NCI-H226 (cell line): Measurements from ENCODE around the gene AASDH.

Experiments used
- DNase-seq: peaks from one replicate; pipeline ENCODE4 v3.0.0-alpha.2; 2015

Gene AASDH, protein sequence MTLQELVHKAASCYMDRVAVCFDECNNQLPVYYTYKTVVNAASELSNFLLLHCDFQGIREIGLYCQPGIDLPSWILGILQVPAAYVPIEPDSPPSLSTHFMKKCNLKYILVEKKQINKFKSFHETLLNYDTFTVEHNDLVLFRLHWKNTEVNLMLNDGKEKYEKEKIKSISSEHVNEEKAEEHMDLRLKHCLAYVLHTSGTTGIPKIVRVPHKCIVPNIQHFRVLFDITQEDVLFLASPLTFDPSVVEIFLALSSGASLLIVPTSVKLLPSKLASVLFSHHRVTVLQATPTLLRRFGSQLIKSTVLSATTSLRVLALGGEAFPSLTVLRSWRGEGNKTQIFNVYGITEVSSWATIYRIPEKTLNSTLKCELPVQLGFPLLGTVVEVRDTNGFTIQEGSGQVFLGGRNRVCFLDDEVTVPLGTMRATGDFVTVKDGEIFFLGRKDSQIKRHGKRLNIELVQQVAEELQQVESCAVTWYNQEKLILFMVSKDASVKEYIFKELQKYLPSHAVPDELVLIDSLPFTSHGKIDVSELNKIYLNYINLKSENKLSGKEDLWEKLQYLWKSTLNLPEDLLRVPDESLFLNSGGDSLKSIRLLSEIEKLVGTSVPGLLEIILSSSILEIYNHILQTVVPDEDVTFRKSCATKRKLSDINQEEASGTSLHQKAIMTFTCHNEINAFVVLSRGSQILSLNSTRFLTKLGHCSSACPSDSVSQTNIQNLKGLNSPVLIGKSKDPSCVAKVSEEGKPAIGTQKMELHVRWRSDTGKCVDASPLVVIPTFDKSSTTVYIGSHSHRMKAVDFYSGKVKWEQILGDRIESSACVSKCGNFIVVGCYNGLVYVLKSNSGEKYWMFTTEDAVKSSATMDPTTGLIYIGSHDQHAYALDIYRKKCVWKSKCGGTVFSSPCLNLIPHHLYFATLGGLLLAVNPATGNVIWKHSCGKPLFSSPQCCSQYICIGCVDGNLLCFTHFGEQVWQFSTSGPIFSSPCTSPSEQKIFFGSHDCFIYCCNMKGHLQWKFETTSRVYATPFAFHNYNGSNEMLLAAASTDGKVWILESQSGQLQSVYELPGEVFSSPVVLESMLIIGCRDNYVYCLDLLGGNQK

DNA sequence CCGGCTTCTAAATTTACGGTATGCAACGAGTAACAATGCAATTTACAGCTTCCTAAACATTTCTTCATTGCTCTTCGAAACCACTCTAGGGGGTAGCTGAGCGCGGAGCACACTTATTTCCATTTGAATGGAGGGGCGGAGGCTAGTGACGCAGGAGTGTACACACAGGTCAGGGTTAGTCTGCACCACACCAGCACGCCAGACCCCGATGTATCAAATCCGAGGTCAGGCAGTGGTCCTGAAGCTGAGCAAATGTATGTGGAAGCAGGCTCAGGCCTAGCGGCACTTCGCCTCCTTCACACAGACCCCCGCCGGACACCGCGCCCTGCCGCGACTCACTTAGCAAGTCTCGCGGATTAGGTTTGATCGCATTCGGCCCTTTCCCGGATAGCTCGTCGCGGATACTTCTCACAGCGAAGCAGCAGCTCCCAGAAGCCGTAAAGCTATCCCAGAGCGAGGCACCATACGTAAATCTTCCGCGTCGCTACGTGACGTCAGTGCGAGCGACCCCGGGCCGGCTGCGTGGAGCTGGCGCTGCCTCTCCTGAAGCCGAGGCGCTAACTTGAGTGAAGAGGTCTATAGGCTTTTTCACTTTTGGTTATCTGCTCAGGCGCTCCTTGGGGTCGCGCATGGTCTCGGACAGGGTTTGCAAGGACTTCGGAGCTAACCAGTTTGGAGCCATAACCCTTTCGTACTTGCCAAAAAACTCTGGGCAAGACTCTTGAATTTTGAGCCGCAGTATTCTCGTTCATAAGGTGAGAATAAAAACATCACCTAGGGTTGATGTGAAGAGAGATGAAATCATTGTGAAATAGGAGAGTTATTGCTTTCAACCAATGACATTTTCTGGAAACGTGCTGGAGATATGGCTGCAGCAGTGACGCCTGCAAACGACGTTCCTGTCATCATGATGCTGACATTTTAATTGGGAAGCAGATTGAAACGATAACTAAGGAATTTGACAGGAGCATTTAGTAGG is at the start of gene AASDH:
Gene AASDH, minus strand, starts transcription at position 469 of the 979 bp plus-strand sequence. CDS start 3,192 bp downstream, outside the sequence.
- DNase-seq = peak; percentile 88

DNA sequence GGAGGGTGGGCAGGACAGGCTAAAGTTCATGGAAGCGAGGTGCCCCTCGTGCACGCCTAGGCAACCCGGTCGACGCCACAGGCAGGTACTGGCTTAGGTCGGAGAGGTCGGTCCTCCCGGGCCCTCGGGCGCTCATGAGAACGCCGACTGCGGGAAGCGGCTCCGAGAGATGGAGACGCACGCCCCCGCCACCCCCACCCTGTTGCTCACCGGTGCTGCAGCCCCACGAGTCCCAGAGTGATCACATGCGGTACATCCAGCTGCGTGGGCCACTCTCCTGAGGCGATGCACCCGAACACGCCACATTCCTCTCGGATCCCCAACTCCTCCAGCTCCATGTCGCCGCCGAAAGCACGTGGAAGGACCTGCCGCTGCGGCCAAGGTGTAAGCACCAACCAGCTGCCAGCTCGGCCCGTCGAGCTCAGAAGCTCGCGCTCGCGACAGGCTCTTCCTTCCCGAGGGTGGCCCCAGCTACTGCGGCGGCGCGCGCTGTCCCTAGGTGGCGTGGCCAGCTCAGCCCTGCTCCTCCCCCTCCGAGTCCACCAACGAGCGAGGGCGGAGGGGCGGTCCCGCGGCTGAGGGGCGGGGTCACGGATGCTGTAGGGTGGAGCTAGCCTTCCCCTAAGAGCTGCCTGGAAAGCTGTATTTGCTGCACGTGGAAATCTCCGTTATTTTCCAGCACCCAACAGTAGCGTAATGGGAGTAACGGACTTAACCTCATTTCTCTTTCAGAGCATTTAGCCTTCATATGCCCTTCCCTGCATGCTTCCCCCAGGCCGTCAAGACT is 48.0 kb upstream of the AASDH start, which contains the start of gene PPAT:
Gene PPAT, minus strand, starts transcription at position 476 of the 787 bp plus-strand sequence. Its CDS starts 138 bp downstream, at position 338.
- peak; percentile 94 for DNase-seq

DNA sequence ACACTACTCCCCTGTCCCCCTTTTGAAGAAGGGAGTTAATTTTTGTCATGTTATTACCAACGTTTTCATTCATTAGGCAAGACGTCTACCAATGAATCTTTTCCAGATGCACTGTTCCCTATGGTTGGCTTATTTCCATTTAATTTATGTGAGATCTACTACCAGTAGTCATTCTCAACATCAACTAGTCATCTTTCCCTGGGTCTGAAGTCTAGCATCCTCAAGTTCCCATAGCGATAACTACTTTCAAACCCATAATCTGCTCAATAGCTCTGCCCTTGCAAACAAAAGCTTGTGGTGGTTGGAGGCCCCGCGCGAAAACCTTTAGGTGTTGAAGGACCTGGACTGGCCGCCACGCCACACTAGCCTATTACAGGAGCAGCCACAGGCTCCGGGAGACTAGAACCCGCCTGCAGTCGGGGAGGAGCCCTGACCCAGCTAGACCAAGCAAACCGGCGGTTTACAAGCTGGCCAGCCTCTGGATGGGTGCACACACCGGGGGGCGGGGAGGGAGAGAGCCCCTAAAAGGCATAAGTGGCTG is 47.4 kb upstream of the AASDH start:
- peak; percentile 76 for DNase-seq

DNA sequence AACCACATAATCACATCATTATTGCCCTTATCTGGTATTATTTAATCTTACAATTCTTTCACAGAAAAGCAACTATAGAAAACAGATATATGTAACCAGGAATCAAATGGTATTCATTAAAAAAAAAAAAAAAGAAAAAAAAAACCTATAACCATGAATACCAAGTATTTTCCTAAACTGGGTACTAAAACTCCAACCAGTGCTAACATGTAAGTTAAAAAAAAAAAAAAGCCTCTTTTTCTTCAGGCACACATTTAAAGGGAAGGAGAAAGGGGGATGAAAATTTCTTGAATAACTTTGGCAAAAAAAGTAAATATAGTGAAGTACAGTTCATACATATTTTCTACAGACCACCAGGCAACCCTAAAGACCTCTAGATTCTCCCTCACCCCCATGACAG is 46.0 kb upstream of the AASDH start:
- DNase-seq = no peak

DNA sequence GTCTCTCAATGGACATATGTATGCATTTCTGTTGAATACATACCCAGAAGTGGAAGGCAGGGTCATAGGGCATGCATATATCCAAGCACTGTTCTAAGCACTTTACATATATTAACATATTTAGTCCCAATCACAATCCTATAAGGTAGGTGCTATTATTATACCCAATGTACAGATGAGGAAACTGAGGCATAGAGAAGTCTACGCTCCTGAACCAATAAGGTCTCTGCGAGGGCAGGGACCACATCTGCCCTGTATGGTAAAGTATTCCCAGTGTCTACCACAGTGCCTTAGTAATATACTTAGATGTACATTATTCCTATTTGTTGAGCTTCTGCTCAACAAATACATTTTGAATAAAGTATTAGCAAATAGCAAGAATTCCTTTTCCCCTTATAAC is 42.9 kb upstream of the AASDH start:
- DNase-seq = no peak

DNA sequence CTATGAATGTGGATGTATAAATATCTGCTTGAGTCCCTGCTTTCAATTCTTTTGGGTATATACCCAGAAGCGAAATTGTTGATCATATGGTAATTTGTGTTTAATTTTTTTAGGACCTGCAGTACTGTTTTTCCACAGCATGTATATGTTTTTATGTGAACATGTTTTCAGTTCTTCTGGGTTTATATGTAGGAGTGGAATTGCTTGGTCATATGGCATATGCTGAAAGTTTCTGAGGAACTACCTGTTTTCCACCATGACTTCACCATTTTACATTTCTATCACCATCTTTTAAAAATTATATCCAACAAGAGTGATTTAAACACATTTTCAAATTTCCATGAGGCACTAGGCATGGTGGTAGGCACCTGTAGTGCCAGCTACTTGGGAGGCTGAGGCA is 39.9 kb upstream of the AASDH start:
- no peak for DNase-seq

DNA sequence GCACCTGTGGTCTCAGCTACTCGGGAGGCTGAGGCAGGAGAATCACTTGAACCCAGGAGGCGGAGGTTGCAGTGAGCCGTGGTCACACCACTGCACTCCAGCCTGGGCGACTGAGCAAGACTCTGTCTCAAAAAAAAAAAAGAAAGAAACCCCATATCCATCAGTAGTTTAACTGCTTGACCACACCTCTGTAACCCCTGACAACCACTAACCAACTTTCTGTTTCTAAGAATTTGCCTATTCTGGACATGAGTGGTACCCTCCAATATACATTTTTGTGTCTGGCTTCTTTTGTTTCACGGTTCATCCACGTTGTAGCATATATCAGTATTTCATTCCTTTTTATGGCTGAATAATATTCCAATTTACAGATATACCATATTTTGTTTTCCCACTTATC is 39.0 kb upstream of the AASDH start:
- DNase-seq = no peak

DNA sequence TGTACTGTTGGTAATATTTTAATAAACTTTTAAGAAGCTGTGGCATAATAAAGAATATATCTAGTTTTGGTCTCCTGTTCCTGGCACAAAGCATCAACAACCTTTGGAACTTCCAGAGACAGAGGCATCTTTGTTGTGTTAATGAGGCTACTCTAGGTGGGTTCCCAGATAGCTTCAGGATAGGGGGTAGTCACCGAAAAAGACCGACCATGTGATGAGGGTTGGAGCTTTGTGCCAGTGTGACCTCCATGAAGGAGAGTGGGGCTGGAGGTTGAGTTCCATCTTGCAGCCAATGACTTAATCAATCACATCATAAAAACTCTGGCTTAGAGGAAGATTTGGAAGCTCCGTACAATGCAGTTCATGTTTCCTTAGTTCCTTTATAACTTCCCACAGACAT is 38.2 kb upstream of the AASDH start:
- DNase-seq = no peak

DNA sequence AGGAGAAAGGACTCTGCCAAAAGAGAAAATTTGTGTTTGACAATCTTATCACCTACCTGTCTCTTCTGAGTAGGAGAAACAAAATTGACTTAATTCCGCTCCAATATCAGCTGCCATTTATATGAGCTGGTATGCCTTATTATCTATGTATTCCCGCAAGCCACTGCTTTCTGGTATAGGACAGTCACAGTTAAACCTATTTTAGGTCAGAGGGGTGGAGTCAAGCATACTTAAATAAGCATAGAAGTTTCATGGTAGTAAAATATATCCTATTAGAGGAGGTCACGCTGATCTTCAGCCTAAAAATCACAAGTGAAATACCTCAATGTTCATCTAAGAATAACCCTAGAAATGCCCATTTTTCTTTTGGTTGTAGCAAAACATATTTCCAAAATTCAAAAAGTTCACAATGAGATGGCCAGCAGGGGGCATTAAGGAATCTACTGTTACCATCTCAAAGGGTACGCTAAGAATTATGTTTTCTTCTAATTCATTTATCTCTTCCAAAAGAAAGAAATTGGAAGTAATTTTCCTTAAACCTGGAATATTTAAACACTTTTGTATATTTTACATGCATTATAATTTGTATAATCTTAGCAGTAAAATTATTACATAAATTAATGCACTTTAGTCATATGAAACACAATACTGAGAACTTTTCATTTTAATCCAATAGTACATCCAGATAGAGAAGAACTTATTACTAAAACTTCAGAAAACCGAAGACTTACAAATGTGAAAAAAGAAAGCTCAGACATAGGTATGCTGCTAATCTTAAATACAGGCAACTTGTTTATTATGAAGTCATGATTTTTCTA is 37.6 kb upstream of the AASDH start:
- DNase-seq = no peak

DNA sequence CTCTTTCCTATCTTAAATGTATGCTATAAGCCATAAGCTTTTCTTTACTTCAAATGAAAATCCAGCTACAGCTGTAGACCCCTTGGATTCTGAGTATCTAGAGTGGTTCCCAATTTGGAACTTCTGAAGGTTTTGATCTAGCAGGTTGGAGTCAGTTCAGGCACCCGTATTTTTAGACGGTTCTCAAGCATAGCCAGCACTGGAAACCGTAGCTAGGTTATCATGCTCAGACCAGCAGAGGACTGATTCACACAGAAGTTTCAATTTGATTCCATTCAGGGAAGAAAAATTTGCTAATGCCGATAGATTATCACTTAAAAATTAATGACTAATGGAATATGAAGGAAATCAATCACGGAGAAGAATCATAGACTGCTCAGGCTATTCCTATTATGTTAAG is 36.9 kb upstream of the AASDH start:
- DNase-seq = no peak

DNA sequence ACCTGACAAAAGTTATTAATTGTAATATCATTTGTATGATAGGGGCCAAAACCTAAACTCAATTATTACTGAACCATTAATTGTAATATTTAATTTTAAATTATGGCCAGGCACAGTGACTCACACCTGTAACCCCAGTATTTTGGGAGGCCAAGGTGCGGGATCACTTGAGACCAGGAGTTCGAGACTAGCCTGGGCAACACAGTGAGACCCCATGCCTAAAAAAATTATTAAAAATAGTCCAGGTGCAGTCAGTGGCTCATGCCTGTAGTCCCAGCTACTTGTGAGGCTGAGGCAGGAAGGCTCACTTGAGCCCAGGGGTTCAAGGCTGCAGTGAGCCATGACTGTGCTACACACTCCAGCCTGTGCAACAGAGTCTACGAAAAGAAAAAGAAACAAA is 30.1 kb upstream of the AASDH start:
- no peak for DNase-seq

DNA sequence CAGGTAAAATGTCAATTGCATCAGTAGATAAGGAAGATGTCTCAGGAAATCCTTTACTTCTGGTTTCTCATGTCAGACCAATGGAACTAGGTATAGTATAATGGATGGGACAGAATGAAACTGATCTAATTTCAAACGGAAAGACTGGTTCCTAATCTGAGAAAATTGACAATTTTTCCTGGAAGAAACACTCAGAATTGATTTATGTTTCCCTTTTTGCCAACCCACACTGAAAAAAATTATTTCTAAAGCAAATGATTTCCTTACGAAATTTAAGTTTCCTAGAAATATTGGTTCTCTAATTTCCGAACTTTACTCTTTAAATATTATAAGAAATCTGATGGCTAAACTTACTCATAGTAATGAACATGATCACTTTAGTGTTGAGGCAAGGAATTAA is 29.1 kb upstream of the AASDH start:
- no peak for DNase-seq

DNA sequence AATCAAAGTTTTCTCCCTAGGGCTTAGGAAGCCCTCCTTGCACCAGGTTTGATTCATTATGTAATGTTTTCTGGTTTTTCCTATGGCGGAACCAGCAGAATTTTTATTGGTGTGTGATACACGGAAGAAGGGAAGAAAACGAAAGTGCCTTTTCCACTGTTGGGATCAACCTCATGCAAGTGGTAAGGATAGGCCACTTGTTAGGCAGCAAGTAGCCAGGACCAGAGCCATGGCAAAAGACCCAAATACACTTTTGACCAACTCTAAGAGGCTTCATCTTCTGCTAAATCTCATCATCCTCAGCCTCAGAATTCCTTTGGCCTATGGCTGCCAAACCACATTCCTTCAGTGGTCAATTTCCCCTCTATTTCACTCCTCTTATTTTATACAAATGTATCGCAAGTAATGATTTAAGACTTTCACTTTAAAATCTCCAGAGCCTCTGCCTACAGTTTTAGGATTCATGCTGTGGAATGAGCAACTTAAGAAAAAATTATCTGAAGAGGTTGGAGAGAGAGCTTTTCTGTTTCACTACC is 26.9 kb upstream of the AASDH start:
- DNase-seq = no peak

DNA sequence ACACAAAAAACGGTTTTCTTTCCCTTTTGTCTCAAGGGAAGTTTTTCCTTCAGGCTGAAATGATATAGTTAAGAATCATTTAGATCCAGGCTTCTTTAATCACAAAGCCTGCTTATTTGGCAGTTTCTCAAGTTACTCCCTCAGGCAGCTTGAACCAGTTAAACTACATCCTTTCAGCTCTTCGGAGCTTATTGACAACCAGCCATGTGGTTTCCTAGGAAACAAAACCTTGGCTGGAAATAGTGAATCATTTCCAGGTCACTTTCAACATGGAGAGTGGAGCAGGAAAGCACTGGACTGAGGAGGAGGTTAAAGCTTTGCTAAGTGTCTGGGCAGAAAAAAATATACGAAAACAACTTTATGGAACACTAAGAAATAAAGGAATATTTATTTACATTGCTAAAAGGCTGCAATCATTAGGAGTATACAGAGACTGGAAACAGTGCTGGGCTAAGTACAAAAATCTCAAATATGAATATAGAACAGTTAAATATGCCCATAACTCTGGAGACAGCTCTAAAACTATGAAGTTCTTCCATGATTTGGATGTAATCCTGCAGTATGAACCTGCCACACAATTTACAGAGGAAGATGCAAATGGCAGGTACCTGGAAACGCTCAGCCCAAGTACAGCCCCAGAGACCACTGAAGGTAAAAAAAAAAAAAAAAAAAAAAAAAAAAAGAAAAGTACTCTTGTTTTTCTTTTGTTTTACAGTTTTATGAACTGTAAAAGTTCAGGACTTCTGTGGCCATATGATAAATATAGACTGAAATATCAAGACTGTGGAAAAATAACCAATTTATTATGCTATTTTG is 23.2 kb upstream of the AASDH start:
- DNase-seq = peak; percentile 93

DNA sequence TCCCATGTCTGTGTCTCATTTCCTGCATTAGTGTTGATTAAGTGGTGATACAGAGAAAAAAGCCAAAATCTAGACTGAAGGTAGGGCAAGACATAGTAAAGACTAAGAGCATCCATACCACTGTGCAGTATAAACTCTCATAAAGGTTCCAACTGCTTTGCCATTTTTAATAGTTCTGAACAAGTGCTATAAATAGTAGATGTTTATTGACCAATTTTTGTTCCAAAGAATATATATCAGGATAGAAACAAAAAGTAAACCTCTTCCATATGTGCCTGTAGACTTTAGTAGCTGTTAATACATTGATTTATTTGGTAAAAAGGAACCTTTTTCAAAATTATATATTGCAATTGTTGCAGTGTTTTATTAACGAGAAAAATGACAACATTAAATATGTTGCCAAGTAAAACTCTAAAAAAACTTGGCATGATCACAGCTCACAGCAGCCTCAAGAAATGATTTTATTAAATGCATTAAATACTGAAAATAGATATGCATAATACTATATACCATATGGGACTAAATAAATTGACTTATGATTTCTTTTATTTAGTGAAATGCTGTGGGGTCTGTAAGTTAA is 22.3 kb upstream of the AASDH start:
- no peak for DNase-seq

DNA sequence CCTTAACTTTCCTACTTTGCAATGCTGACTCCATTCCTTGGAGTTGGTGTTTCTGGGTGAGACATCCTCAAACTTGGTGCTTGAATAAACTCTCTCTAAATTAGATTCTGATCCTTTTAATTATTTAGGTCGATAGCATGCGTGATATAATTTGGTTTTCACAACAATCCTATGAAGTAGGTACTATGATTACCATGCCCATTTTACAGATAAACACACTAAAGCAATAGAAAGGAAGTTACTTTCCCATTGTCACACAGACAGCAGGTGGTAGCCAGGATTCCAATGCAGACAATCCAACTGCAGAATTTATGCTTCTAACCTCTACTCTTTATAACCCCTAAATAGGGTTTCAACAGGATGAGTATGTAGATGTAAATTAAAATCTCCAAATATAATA is 21.7 kb upstream of the AASDH start:
- DNase-seq = no peak

DNA sequence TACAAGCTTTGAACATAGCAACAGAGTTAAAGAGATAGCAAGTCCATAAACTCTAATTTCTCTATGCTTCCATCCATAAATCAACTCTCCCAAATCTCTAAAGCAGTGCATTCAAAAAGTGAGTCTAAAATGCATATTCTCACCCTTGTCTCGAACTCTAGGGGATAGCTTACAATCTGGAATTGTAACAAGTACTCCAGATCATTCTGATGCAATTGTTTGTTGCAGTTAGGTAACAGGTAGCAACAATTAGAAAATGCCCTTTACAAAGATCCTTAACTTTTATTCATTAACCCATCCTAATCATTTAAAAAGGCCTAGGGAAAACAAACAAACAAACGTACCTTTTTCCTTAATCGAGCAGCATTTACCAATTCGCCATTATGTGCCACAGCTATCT is 18.9 kb upstream of the AASDH start:
- no peak for DNase-seq

DNA sequence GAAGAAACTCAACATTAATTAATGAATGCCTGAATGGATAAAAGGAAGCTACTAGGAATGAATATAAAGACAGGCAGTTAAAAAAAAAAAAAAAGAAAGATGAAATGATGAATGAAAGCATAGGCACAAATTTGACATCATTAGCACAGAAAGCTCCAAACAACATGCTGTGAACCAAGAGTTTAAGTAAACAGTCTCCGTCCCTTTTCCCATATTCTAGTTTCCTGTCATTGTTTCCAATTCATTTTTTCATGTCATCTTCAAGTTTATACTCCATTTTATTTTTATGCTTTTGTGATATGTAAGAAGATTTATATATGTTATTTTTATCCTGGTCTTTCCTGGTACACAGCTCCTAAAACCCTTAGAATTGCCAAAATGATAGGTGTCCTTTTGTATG is 17.7 kb upstream of the AASDH start:
- DNase-seq = no peak

DNA sequence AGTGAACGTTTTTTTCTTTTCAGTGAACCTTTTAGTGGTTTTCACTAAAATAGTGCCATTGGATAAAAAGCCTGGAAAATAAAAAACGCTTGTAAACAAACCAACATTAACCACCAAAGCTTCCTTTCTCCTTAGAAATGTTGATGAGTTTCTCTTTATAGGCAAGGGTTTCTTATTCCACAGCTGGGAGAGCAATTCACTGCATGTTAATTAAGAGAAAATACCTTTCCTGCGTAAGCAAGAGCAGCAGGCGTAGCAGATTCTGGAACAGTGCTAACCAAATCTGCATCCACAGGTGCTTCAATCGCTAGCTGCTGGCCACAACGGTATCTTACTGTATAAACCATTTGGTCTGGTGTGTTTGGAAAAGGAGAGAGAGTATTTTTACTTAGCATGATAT is 13.3 kb upstream of the AASDH start:
- no peak for DNase-seq
